ENCODE data around the gene NTN4.

The NTN4 gene

DNA sequence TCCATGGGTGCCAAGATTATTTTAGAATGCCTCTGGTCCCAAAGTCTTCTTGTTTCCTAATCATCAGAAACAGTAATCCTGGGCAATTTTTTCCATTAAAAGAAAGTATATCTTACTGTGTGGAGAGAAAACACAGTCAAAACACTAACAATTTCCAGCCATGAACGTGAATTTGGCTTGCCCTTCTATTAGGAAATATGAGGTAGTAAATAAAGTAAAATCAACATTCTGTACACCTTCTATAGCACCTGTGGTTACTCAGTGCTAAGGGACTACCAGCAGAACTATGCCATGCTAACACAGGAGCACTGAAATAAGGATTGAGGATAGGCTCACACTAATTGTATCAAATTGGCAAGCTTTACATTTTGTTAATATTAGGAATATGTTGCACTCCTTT is 60.1 kb downstream of the NTN4 start:
- peaks cover 6% of the 10 kb centered on the region for H3K36me3 Mint-ChIP-seq (ENCODE audit: insufficient read depth)
- no peaks in the 10 kb centered on the region for H3K4me1 Mint-ChIP-seq (ENCODE audit: low read depth in 2 of 2)
- no peak for DNase-seq
- no peak overlapping the region for H3K27ac Mint-ChIP-seq
- H3K9me3 Mint-ChIP-seq, result peaks cover 0 to 2% of the 10 kb centered on the region in 2 donors
- H3K27me3 Mint-ChIP-seq, result peaks cover 0 to 7% of the 10 kb centered on the region in 2 donors
- H3K4me3 Mint-ChIP-seq, result no peak overlapping the region
- no peak for ATAC-seq (replicated peaks)

DNA sequence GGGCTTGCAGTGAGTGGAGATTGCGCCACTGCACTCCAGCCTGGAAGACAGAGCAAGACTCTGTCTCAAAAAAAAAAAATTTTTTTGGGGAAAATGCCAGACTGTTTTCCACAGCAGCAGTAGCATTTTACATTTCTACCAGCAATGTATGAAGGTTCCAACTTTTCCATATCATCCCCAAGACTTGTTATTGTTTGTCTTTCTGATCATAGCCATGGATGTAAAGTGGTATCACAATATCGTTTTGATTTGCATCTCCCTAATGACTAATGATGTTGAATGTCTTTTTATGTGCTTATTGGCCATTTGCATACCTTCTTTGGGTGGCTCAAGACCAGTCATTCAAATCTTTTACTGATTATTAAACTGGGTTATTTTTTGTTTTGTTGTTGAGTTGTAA is 63.7 kb downstream of the NTN4 start:
- Mint-ChIP-seq H3K36me3 (ENCODE audit: insufficient read depth) (peaks cover 3% of the 10 kb centered on the region), H3K4me1 (ENCODE audit: low read depth in 2 of 2) (no peaks in the 10 kb centered on the region)
- ATAC-seq (replicated peaks), result no peak

DNA sequence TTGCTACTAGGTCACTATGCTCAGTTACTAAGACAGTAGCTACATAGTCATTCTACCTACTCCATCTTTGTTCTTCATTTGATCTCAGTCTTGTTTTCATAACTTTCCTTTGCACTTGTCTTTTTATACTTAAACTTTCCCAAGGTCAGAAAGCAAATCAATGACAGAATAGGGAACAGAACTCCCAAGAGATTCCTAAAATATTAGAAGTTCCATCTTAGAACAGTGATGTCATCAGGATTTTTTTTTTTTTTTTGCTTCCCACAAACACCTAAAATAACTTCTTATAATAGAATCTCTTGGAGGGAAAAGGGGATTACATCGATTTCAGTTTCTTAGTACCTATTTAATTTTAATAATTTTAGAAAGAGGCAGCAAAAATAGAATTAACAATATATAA is 65.8 kb downstream of the NTN4 start:
- ATAC-seq (replicated peaks) (no peak), DNase-seq (no peak)
- H3K36me3 Mint-ChIP-seq (ENCODE audit: insufficient read depth), result no peaks in the 10 kb centered on the region
- H3K4me3 Mint-ChIP-seq, result no peak overlapping the region
- no peaks in the 10 kb centered on the region for H3K4me1 Mint-ChIP-seq (ENCODE audit: low read depth in 2 of 2)
- H3K9me3 Mint-ChIP-seq, result peaks cover 0 to 2% of the 10 kb centered on the region in 2 donors
- no peak overlapping the region for H3K27ac Mint-ChIP-seq
- peaks cover 0 to 10% of the 10 kb centered on the region in 2 donors for H3K27me3 Mint-ChIP-seq

More for the DNA sequence above, 63.7 kb downstream of the NTN4 start:
- H3K27ac Mint-ChIP-seq, result no peak overlapping the region
- H3K9me3 Mint-ChIP-seq, result peaks cover 0 to 2% of the 10 kb centered on the region in 2 donors
- peaks cover 0 to 10% of the 10 kb centered on the region in 2 donors for H3K27me3 Mint-ChIP-seq
- H3K4me3 Mint-ChIP-seq, result no peak overlapping the region
- DNase-seq, result no peak

DNA sequence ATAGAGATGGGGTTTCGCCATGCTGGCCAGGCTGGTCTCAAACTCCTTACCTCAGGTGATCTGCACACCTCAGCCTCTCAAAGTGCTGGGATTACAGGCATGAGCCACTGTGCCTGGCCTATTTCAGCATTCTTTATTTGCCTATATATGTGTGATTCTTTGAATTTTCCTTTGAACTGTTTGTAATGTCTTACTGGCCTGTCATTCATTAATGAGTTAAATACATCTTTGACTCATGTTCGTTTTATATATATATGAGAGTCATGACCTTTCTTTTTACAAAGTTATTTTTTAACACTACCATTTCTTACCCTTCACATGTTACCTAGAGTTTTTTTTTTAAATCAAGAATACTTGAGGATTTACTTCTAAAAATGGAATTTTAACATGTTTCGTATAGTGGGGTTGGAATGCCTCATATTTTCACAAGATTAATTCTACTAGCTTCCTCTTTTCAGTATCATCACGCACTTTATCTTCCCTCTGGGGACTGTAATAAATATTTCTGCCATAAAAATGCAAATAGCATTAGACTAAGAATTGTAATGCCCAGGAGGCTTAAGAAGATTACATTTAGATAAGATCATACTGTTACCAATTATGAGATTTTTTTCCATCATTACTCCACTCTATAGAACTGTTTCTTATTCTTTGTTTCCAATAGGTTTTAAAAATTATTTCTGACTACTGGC is 66.7 kb downstream of the NTN4 start:
- ATAC-seq (replicated peaks) (no peak), DNase-seq (no peak)
- no peak overlapping the region for H3K27ac Mint-ChIP-seq
- H3K36me3 Mint-ChIP-seq (ENCODE audit: insufficient read depth), result no peaks in the 10 kb centered on the region
- H3K4me1 Mint-ChIP-seq (ENCODE audit: low read depth in 2 of 2), result no peaks in the 10 kb centered on the region
- peaks cover 0 to 2% of the 10 kb centered on the region in 2 donors for H3K9me3 Mint-ChIP-seq
- peaks cover 0 to 12% of the 10 kb centered on the region in 2 donors for H3K27me3 Mint-ChIP-seq
- H3K4me3 Mint-ChIP-seq, result no peak overlapping the region

DNA sequence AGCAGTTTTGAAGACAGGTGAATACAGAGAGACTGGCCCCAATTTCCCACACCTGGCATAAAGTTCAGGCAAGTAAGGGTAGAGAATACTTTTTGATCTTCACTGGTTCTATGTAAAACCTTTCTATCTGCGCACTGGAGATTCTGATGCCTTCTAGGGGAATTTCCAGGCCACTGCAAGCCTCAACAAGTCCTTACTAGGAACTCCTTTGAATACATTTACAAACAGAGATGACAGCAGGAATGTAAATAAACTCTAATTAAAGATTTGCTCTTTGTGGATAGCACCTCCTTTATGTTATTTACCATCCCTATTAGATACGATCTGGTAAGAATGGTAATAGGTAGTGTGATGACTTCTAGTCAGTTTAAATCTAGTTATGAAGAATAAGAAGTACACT is 69.2 kb downstream of the NTN4 start:
- Mint-ChIP-seq H3K9me3 (peaks cover 0 to 2% of the 10 kb centered on the region in 2 donors), H3K4me1 (ENCODE audit: low read depth in 2 of 2) (no peaks in the 10 kb centered on the region), H3K36me3 (ENCODE audit: insufficient read depth) (no peaks in the 10 kb centered on the region), H3K4me3 (no peak overlapping the region), H3K27me3 (peaks cover 0 to 26% of the 10 kb centered on the region in 2 donors), H3K27ac (no peak overlapping the region)
- DNase-seq (no peak), ATAC-seq (replicated peaks) (no peak)

DNA sequence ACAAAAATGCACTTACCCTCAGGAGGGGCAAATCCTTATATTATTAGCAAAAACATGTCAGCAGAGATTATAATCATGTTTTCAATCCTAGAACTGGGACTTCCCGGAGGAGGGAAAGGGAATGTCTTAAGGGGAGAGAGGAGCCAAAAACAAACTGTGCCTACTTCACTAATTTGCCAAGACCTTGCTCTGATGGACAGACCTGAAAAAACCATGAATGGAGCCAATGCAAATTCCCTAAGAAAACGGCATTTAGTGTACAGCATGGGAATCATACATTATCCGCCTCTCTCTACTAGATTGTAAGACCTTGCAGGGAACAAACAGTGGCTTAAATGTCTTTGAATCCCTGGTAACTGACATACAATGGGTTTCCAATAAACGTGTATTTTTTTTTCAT is 70.4 kb downstream of the NTN4 start:
- ATAC-seq (replicated peaks) (no peak), DNase-seq (no peak)
- no peaks in the 10 kb centered on the region for H3K9me3 Mint-ChIP-seq
- no peak overlapping the region for H3K27ac Mint-ChIP-seq
- H3K27me3 Mint-ChIP-seq, result peaks cover 0 to 30% of the 10 kb centered on the region in 2 donors
- no peaks in the 10 kb centered on the region for H3K36me3 Mint-ChIP-seq (ENCODE audit: insufficient read depth)
- H3K4me1 Mint-ChIP-seq (ENCODE audit: low read depth in 2 of 2), result no peaks in the 10 kb centered on the region
- H3K4me3 Mint-ChIP-seq, result no peak overlapping the region

DNA sequence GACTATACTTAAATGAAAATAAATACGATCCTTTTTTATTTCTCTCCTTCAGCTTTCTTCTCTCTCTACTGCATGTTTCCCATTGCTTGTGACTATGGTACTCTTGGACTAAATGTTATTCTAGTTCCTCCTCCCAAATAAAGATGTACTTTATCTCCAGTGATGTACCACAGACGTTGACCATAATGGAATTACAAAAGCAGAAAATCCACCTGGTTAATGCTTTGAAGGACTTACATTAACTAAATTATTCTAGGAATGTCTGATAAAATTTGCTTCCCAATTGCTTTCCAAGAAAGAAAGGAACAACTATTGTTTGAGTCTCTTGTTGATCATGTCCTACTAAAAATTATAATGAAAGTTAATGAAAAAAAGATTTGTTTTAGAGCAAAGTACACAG is 71.8 kb downstream of the NTN4 start:
- no peaks in the 10 kb centered on the region for H3K9me3 Mint-ChIP-seq
- DNase-seq (no peak), ATAC-seq (replicated peaks) (no peak)
- no peak overlapping the region for H3K4me3 Mint-ChIP-seq
- no peak overlapping the region for H3K27ac Mint-ChIP-seq
- no peaks in the 10 kb centered on the region for H3K4me1 Mint-ChIP-seq (ENCODE audit: low read depth in 2 of 2)
- H3K27me3 Mint-ChIP-seq, result peaks cover 0 to 28% of the 10 kb centered on the region in 2 donors
- H3K36me3 Mint-ChIP-seq (ENCODE audit: insufficient read depth), result no peaks in the 10 kb centered on the region

DNA sequence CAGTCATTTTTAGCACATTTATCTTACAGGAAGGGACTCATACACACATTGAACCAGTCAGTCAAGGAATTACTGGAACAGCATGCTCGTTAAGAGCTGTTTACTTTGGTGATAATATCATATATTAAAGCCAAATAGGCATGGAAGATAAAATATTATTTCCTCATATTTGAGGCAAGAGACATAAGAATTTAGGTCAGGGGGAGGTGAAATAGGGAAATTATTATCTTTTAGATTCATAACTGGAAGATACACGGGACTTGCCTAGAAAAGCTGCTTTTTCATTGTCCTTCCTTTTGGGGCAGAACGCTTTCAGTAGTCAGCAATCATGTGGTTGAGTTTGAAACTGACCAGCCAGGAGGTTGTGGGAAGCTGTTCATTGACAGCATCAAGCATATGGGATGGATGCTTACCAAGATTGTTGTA is 72.5 kb downstream of the NTN4 start:
- Mint-ChIP-seq H3K4me1 (ENCODE audit: low read depth in 2 of 2) (no peaks in the 10 kb centered on the region), H3K27ac (no peak overlapping the region)

DNA sequence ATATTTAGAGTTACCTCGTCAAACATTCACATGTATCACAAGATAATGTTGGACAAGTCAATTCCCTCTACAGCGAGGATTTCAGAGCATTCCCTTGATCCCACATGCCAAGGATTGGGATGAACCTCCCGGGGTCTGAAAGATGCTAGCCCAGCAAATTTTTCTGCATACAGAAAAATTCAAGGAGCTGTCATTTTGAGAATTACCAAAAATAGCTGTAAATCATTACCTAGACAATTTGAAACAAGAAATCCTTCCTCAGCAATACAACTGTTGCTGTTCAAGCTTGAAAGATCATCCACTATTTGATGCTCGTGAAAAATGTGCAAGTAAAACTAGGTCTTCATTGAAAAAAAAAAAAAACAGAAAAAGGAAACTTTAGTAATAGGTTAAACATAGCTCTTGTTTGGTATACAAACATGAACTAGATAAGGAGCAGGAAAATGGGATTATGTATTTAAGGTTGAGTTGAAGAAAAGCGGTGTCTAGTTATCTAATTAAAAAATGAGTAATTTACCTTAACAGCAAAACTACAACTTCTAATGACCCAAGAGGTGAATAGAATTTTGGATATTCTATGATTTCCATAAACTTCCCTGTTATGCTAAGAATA is 73.1 kb downstream of the NTN4 start:
- ATAC-seq (replicated peaks) (no peak), DNase-seq (no peak)
- no peaks in the 10 kb centered on the region for H3K9me3 Mint-ChIP-seq
- no peaks in the 10 kb centered on the region for H3K36me3 Mint-ChIP-seq (ENCODE audit: insufficient read depth)
- no peak overlapping the region for H3K27ac Mint-ChIP-seq
- H3K4me3 Mint-ChIP-seq, result no peak overlapping the region
- no peaks in the 10 kb centered on the region for H3K4me1 Mint-ChIP-seq (ENCODE audit: low read depth in 2 of 2)
- H3K27me3 Mint-ChIP-seq, result peaks cover 0 to 28% of the 10 kb centered on the region in 2 donors

More for the DNA sequence above, 72.5 kb downstream of the NTN4 start:
- Mint-ChIP-seq H3K4me3 (no peak overlapping the region), H3K36me3 (ENCODE audit: insufficient read depth) (no peaks in the 10 kb centered on the region), H3K27me3 (peaks cover 0 to 28% of the 10 kb centered on the region in 2 donors), H3K9me3 (no peaks in the 10 kb centered on the region)
- DNase-seq (no peak), ATAC-seq (replicated peaks) (no peak)

DNA sequence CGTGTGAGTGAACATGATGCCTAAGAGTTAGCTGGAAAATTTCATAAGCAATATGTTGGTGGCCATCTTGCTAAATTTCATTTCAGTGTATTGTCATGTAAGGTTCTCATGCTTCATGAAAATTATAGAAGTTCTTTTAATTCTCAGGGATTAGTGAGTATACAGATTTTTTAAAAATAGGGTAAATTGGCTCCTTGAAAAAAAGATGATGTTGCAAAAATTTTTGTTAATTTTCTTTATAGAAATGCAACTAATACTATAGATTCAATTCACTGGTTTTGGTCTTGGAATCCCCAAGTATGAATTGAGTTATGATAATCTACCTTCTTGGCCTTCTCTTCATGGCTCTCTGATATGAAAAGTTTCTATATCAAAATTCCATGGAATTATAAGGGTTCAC is 75.4 kb downstream of the NTN4 start:
- H3K27me3 Mint-ChIP-seq, result peaks cover 0 to 28% of the 10 kb centered on the region in 2 donors
- no peak for ATAC-seq (replicated peaks)
- DNase-seq, result no peak
- H3K9me3 Mint-ChIP-seq, result no peaks in the 10 kb centered on the region
- H3K36me3 Mint-ChIP-seq (ENCODE audit: insufficient read depth), result no peaks in the 10 kb centered on the region
- no peak overlapping the region for H3K4me3 Mint-ChIP-seq
- no peaks in the 10 kb centered on the region for H3K4me1 Mint-ChIP-seq (ENCODE audit: low read depth in 2 of 2)
- H3K27ac Mint-ChIP-seq, result no peak overlapping the region

DNA sequence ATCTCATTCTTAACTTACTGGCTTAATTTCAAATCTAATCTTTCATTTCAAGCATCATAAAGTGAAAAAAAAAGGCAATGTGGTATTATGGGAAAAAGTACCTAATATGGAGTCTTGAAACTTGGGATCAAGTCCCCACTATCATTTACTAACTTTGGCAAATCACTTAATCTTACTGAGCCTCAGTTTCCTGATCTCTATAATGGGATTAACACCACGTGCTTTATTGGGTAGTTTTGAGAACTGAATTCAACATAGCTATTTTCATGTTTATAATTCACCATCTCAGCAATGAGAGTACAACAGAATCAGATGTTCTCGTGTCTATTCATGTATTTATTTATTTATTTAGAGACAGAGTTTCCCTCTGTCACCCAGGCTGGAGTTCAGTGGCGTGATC is 78.3 kb downstream of the NTN4 start:
- Mint-ChIP-seq H3K36me3 (ENCODE audit: insufficient read depth) (no peaks in the 10 kb centered on the region), H3K9me3 (no peaks in the 10 kb centered on the region), H3K27ac (no peak overlapping the region), H3K4me3 (no peak overlapping the region), H3K27me3 (peaks cover 0 to 12% of the 10 kb centered on the region in 2 donors), H3K4me1 (ENCODE audit: low read depth in 2 of 2) (peaks cover 0 to 2% of the 10 kb centered on the region in 2 donors)
- no peak for ATAC-seq (replicated peaks)
- no peak for DNase-seq

DNA sequence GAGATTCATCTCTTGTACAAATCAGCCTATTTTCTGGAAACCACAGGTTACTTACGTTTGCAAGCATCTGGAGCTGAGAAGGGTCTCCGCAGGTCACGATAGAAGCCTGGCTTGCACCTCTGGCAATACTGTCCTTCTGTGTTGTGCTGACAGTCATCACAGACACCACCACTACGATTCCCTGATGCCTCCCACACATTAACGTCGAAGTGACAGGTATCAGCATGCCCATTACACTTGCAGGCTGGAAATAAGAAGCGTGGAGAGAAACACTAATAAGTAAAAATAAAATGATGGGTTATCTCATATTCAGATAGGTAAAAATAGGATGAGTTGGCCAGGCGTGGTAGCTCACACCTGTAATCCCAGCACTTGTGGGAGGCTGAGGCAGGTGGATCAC is 80.2 kb downstream of the NTN4 start:
- ATAC-seq (replicated peaks), result no peak
- Mint-ChIP-seq H3K4me1 (ENCODE audit: low read depth in 2 of 2) (peaks cover 0 to 4% of the 10 kb centered on the region in 2 donors), H3K36me3 (ENCODE audit: insufficient read depth) (no peaks in the 10 kb centered on the region), H3K9me3 (no peaks in the 10 kb centered on the region), H3K27ac (no peak overlapping the region), H3K4me3 (no peak overlapping the region), H3K27me3 (peaks cover 0 to 6% of the 10 kb centered on the region in 2 donors)
- DNase-seq, result no peak

DNA sequence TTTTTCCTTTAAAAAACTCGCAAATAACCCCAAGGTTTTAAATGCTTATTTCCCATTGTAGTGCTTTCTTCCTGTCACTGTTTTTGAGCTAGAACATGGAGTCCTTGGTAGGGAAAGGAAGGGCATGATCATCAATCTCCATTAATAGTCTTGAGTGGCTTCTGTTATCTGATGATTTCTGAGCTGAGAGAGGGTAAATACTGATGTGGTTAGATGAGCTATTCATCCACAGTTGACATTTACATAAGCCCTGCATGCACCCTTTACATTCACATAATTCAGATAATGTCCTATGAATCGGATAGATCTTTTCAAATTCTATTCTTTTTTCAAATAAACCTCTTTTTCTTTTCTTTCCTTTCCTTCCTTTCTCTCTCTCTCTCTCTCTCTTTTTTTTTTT is 81.4 kb downstream of the NTN4 start:
- ATAC-seq (replicated peaks) (no peak), DNase-seq (no peak)
- H3K9me3 Mint-ChIP-seq, result no peaks in the 10 kb centered on the region
- H3K27ac Mint-ChIP-seq, result no peak overlapping the region
- H3K4me1 Mint-ChIP-seq (ENCODE audit: low read depth in 2 of 2), result peaks cover 0 to 4% of the 10 kb centered on the region in 2 donors
- H3K27me3 Mint-ChIP-seq, result peaks cover 0 to under 1% of the 10 kb centered on the region in 2 donors
- H3K36me3 Mint-ChIP-seq (ENCODE audit: insufficient read depth), result no peaks in the 10 kb centered on the region
- H3K4me3 Mint-ChIP-seq, result no peak overlapping the region

DNA sequence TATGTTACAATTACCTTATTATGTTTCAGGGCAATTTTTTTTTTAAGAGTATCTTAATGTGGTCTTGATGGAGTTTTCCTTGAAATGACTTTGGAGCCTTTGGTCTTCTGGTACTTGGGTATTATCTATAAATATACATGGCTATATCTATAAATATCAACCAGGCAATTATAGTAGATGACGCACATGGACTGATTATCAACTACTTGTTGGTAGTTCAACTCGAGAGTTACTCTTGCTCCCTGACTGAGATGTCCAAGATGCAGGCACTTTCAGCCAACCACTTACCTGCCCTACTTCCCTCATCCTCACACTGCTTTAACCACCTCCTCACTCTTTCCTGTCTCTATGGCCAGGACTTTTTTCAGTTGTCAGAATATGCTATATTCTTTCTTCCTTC is 85.4 kb downstream of the NTN4 start:
- H3K36me3 Mint-ChIP-seq (ENCODE audit: insufficient read depth), result no peaks in the 10 kb centered on the region
- DNase-seq (no peak), ATAC-seq (replicated peaks) (no peak)
- H3K27me3 Mint-ChIP-seq, result peaks cover 0 to 7% of the 10 kb centered on the region in 2 donors
- no peaks in the 10 kb centered on the region for H3K9me3 Mint-ChIP-seq
- peaks cover 0 to 4% of the 10 kb centered on the region in 2 donors for H3K4me1 Mint-ChIP-seq (ENCODE audit: low read depth in 2 of 2)
- H3K27ac Mint-ChIP-seq, result no peak overlapping the region
- H3K4me3 Mint-ChIP-seq, result no peak overlapping the region
